Thoracic aorta (tissue), 2 donors: ENCODE data around the gene SDSL. TPM values are rescaled to one million over a fixed set of nuclear protein-coding genes. Genes with fewer than 3 reads are reported as not detected.

ENCODE experiments used
- ATAC-seq: fragments of 150-250 bp; one replicate; pipeline ENCODE4 v1.8.0; 2017; ENCODE audit warnings: low read depth; ENCODE audit not compliant: insufficient number of reproducible peaks, low FRiP score
- DNase-seq: peaks from one replicate; pipeline ENCODE4 v3.0.0-alpha.2; 2020; ENCODE audit warnings: low spot score
- H3K27ac ChIP-seq, 2 donors: fragments of 200-600 bp; sonication (generic); 1 replicate in 1 of 2; 2 replicates in 1 of 2; pipeline ENCODE4 v1.5.1; 2016; ENCODE audit warnings: mild to moderate bottlenecking in 2 of 2, moderate library complexity in 2 of 2
- H3K27me3 ChIP-seq: fragments of 200-600 bp; sonication (generic); replicated peaks from 2 replicates; pipeline ENCODE4 v1.6.0; 2016; ENCODE audit warnings: mild to moderate bottlenecking; ENCODE audit not compliant: insufficient read depth
- H3K36me3 ChIP-seq: fragments of 200-600 bp; sonication (generic); one replicate; pipeline ENCODE4 v1.5.1; 2016
- H3K4me1 ChIP-seq, 2 donors: fragments of 200-600 bp; sonication (generic); 1 replicate in 1 of 2; 2 replicates in 1 of 2; pipeline versions ENCODE4 v1.5.1 to v1.6.0; 2016; ENCODE audit warnings: low read depth in 2 of 2, mild to moderate bottlenecking in 1 of 2; ENCODE audit not compliant: control insufficient read depth in 1 of 2
- H3K4me3 ChIP-seq: fragments of 200-600 bp; sonication (generic); 2 replicates; pipeline ENCODE4 v1.5.1; 2016; ENCODE audit warnings: mild to moderate bottlenecking
- H3K9me3 ChIP-seq: fragments of 200-600 bp; sonication (generic); 2 replicates; pipeline ENCODE4 v1.5.1; 2016
- CTCF ChIP-seq: fragments of 200-600 bp; sonication (generic); IDR thresholded peaks from one replicate; pipeline ENCODE4 v1.5.1; 2019; ENCODE audit warnings: antibody characterized with exemption
- total RNA-seq, 2 donors: library from RNA; depleted of rRNA; stranded (reverse); fragments of >200 nt; gene quantifications; one replicate each; pipeline versions ENCODE4 v1.1.0 to v1.2.3, GENCODE V29; 2016

Gene SDSL
- total RNA-seq, 2 donors from 2014 or later = 3.5 to 9.0 TPM

- no peak for TF ChIP-seq CTCF
- Histone ChIP-seq H3K9me3 (no peaks in the 10 kb centered on the region), H3K4me3 (no peak overlapping the region), H3K4me1 (no peaks in the 10 kb centered on the region), H3K36me3 (no peaks in the 10 kb centered on the region), H3K27ac (no peak overlapping the region), H3K27me3 (no peaks in the 10 kb centered on the region)
- ATAC-seq (no peak), DNase-seq (no peak)
These were observed 35.0 kb downstream of the SDSL start for GRCh38 chr12:113457185-113457584.

- Histone ChIP-seq H3K36me3 (no peaks in the 10 kb centered on the region), H3K4me1 (peaks cover 0 to 3% of the 10 kb centered on the region in 2 donors), H3K27ac (no peak overlapping the region), H3K27me3 (no peaks in the 10 kb centered on the region), H3K9me3 (no peaks in the 10 kb centered on the region), H3K4me3 (no peak overlapping the region)
- DNase-seq (no peak), ATAC-seq (no peak)
- no peak for TF ChIP-seq CTCF
These were observed 35.5 kb downstream of the SDSL start for GRCh38 chr12:113457710-113458109.

GRCh38 chr12:113459981-113460380, 37.8 kb downstream of the SDSL start:
- H3K9me3 ChIP-seq = no peaks in the 10 kb centered on the region
- ATAC-seq (no peak), DNase-seq (no peak)
- H3K36me3 ChIP-seq = no peaks in the 10 kb centered on the region
- no peak overlapping the region for H3K4me3 ChIP-seq
- no peak for TF ChIP-seq CTCF
- peaks cover 20 to 23% of the 10 kb centered on the region in 2 donors for H3K4me1 ChIP-seq
- peaks cover 7% of the 10 kb centered on the region for H3K27me3 ChIP-seq
- H3K27ac ChIP-seq = no peak overlapping the region

- Histone ChIP-seq H3K4me3 (no peak overlapping the region), H3K4me1 (peaks cover 25 to 34% of the 10 kb centered on the region in 2 donors), H3K27ac (no peak overlapping the region), H3K27me3 (peaks cover 24% of the 10 kb centered on the region), H3K9me3 (no peaks in the 10 kb centered on the region), H3K36me3 (no peaks in the 10 kb centered on the region)
- ATAC-seq = no peak
- DNase-seq = no peak
- no peak for TF ChIP-seq CTCF
These were observed 39.5 kb downstream of the SDSL start for GRCh38 chr12:113461666-113462065.

GRCh38 chr12:113462117-113462774, 40.1 kb downstream of the SDSL start:
- peak overlapping the region; percentile 64 for H3K4me3 ChIP-seq
- TF ChIP-seq CTCF = peak; percentile 77
- H3K27me3 ChIP-seq = peaks cover 24% of the 10 kb centered on the region
- no peak overlapping the region for H3K27ac ChIP-seq
- peaks cover 25 to 40% of the 10 kb centered on the region in 2 donors for H3K4me1 ChIP-seq
- peak; percentile 75 for ATAC-seq
- no peaks in the 10 kb centered on the region for H3K36me3 ChIP-seq
- DNase-seq = peak; percentile 12
- no peaks in the 10 kb centered on the region for H3K9me3 ChIP-seq
